ENCODE results near the gene SSNA1.

DNA sequence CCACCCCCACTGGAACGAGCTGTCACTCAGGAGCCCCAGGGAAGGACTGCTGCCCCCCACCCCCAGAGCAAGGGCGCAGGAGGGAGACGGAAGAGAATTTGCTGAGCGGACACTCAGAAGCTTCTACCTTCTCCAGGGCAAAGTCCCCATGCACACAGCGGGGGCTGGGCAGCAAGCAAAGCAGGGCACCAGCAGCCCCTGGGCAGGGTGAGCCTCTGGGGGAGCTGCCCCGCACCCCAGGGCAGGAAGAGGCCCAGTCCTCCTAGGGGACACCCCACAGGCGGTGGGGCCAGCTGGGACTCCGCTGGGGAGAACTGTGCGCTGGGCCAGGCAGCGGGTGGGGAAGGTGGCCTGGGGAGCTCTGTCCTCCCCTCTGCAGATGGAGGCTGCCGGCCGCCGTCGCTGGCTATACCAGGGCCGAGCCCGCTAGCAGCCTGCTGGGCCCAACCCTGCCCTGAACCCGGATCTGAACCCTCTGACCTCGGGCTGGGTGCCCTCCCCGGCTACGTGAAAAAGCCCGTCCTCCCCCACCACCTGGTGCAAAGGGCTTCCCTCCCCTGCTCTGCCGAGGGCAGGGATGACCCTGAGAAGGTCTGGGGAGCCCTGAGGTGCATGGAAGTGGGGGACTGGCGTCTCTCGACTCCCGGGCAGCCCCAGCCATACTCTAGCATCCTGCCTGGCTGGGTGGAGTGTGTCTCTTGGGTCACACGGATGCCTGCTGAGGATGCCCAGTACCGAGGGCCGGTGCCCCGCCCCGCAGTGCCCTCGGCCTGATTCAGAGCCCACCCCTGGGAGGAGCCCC is 41.6 kb downstream of the SSNA1 start:
- no peak for TF ChIP-seq POLR2A (IDR thresholded peaks at IDR 0.05)
- TF ChIP-seq, protein P1, sequence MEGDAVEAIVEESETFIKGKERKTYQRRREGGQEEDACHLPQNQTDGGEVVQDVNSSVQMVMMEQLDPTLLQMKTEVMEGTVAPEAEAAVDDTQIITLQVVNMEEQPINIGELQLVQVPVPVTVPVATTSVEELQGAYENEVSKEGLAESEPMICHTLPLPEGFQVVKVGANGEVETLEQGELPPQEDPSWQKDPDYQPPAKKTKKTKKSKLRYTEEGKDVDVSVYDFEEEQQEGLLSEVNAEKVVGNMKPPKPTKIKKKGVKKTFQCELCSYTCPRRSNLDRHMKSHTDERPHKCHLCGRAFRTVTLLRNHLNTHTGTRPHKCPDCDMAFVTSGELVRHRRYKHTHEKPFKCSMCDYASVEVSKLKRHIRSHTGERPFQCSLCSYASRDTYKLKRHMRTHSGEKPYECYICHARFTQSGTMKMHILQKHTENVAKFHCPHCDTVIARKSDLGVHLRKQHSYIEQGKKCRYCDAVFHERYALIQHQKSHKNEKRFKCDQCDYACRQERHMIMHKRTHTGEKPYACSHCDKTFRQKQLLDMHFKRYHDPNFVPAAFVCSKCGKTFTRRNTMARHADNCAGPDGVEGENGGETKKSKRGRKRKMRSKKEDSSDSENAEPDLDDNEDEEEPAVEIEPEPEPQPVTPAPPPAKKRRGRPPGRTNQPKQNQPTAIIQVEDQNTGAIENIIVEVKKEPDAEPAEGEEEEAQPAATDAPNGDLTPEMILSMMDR (IDR thresholded peaks at IDR 0.05) = no peak
